SK-N-SH (cell line): ENCODE results near the gene NOL4L. TPM values are rescaled to one million over a fixed set of nuclear protein-coding genes. Genes with fewer than 3 reads are reported as not detected.
A peak's percentile ranks its signal among the peaks of the same experiment; 100 is the strongest.
"Not testable (repeated sequence)": the region's sequence is repeated elsewhere in the genome, so short reads cannot be mapped to it uniquely, and the experiment has no call there.

Experiments
- CTCF ChIA-PET: fragments of 300-600, 350-600 bp; formaldehyde crosslinking; extraction: SDS; loops from one replicate; lab custom pipeline; 2021; lab: Yijun Ruan, JAX
- POLR2A ChIA-PET: fragments of 350-600 bp; sonication (Branson Sonifier 250); formaldehyde crosslinking; extraction: SDS; loops from one replicate; lab custom pipeline; 2020; ENCODE audit warnings: antibody characterized with exemption, inconsistent platforms; lab: Yijun Ruan, JAX
- DNase-seq: peaks from one replicate; pipeline ENCODE4 v3.0.0; 2012
- H2AFZ ChIP-seq: fragments of 200-600 bp; sonication (generic); 2 replicates; pipeline ENCODE4 v1.8.1; 2016; ENCODE audit warnings: antibody characterized with exemption, mild to moderate bottlenecking, low read depth
- H3F3A ChIP-seq: fragments of 200-600 bp; sonication (generic); replicated peaks from 2 replicates; pipeline ENCODE3; 2016; ENCODE audit warnings: antibody characterized with exemption, mild to moderate bottlenecking; ENCODE audit not compliant: insufficient read depth
- H3K27ac ChIP-seq, 2 experiments: fragments of 200-500 bp in 1 of 2; fragments of 200-600 bp in 1 of 2; sonication (Bioruptor generic) in 1 of 2; sonication (generic), shearing (Covaris generic) in 1 of 2; 2 replicates each; pipeline versions ENCODE4 v1.5.1 to v1.6.1; 2014 to 2016; ENCODE audit warnings: low read depth in 2 of 2, inconsistent platforms in 1 of 2, low read length in 1 of 2, mild to moderate bottlenecking in 1 of 2, mixed read lengths in 1 of 2
- H3K27me3 ChIP-seq: fragments of 200-600 bp; sonication (generic), shearing (Covaris generic); 2 replicates; pipeline ENCODE4 v1.6.1; 2016; ENCODE audit warnings: mixed run types; ENCODE audit not compliant: insufficient read depth
- H3K36me3 ChIP-seq, 2 experiments: fragments of 200-500 bp in 1 of 2; fragments of 200-600 bp in 1 of 2; sonication (Bioruptor generic) in 1 of 2; sonication (generic) in 1 of 2; replicated peaks in 1 of 2; 2 replicates each; pipeline versions ENCODE3 to v1.5.1; 2014 to 2016; ENCODE audit warnings: low read length in 1 of 2, mild to moderate bottlenecking in 1 of 2; ENCODE audit not compliant: insufficient read depth in 2 of 2, control insufficient read depth in 1 of 2
- H3K4me1 ChIP-seq, 2 experiments: fragments of 200-500 bp in 1 of 2; fragments of 200-600 bp in 1 of 2; sonication (Bioruptor generic) in 1 of 2; sonication (generic), shearing (Covaris generic) in 1 of 2; 2 replicates each; pipeline versions ENCODE4 v1.5.1 to v1.6.1; 2014 to 2016; ENCODE audit warnings: low read depth in 1 of 2, low read length in 1 of 2, mixed run types in 1 of 2; ENCODE audit not compliant: insufficient read depth in 2 of 2, control insufficient read depth in 1 of 2
- H3K4me2 ChIP-seq: fragments of 200-600 bp; sonication (generic), shearing (Covaris generic); 2 replicates; pipeline ENCODE4 v1.6.1; 2017; ENCODE audit warnings: mixed run types
- H3K4me3 ChIP-seq, 2 experiments: fragments of 200-500 bp in 1 of 2; fragments of 200-600 bp in 1 of 2; sonication (Bioruptor generic) in 1 of 2; sonication (generic), shearing (Covaris generic) in 1 of 2; 2 replicates each; pipeline versions ENCODE4 v1.5.1 to v1.8.1; 2014 to 2016; ENCODE audit warnings: low read depth in 2 of 2, inconsistent platforms in 1 of 2, low read length in 1 of 2, mild to moderate bottlenecking in 1 of 2, mixed read lengths in 1 of 2, moderate library complexity in 1 of 2
- H3K79me2 ChIP-seq: fragments of 200-600 bp; sonication (generic); 2 replicates; pipeline ENCODE4 v1.8.1; 2017; ENCODE audit warnings: mild to moderate bottlenecking; ENCODE audit not compliant: insufficient read depth
- H3K9ac ChIP-seq: fragments of 200-600 bp; sonication (generic); 2 replicates; pipeline ENCODE4 v1.6.1; 2017; ENCODE audit warnings: mixed run types
- H3K9me2 ChIP-seq: fragments of 200-600 bp; sonication (generic); 2 replicates; pipeline ENCODE4 v1.6.1; 2017; ENCODE audit warnings: mixed run types
- H3K9me3 ChIP-seq: fragments of 200-600 bp; sonication (generic); 2 replicates; pipeline ENCODE4 v1.6.1; 2017; ENCODE audit warnings: mixed run types, mild to moderate bottlenecking, moderate library complexity
- H4K20me1 ChIP-seq: fragments of 200-600 bp; sonication (generic); 2 replicates; pipeline ENCODE4 v1.6.1; 2017; ENCODE audit warnings: mild to moderate bottlenecking, mixed run types; ENCODE audit not compliant: insufficient read depth
- CHD2 ChIP-seq: fragments of 150-350 bp; IDR thresholded peaks from 2 replicates; pipeline ENCODE4 v1.6.1; 2018; ENCODE audit warnings: low read length; ENCODE audit not compliant: partially characterized antibody
- ELF1 ChIP-seq: IDR thresholded peaks from 2 replicates; pipeline ENCODE4 v1.4.0; 2012
- EP300 ChIP-seq, 2 experiments: IDR thresholded peaks; 2 replicates each; pipeline versions ENCODE4 v1.4.0 to v1.6.1; 2012; ENCODE audit warnings: borderline replicate concordance in 1 of 2, low read depth in 1 of 2, low read length in 1 of 2
- GABPA ChIP-seq: IDR thresholded peaks from 2 replicates; pipeline ENCODE4 v1.4.0; 2012; ENCODE audit warnings: low read depth, mild to moderate bottlenecking
- GATA2 ChIP-seq: sonication (generic); formaldehyde crosslinking; IDR thresholded peaks from 2 replicates; pipeline ENCODE4 v1.5.0; 2020; ENCODE audit warnings: mild to moderate bottlenecking, missing genetic modification reagents
- NFIC ChIP-seq: IDR thresholded peaks from 2 replicates; pipeline ENCODE4 v1.4.0; 2012; ENCODE audit warnings: borderline replicate concordance
- POLR2AphosphoS5 ChIP-seq: IDR thresholded peaks from 2 replicates; pipeline ENCODE4 v1.6.1; 2012; ENCODE audit warnings: low read depth, low read length
- RCOR1 ChIP-seq: fragments of 150-350 bp; IDR thresholded peaks from 2 replicates; pipeline ENCODE4 v1.6.1; 2017; ENCODE audit warnings: antibody characterized with exemption, low read length
- RXRA ChIP-seq: IDR thresholded peaks from 2 replicates; pipeline ENCODE4 v1.4.0; 2012; ENCODE audit warnings: low read depth, mild to moderate bottlenecking, borderline replicate concordance
- SIN3A ChIP-seq: IDR thresholded peaks from 2 replicates; pipeline ENCODE4 v1.6.1; 2012; ENCODE audit warnings: low read depth, mild to moderate bottlenecking, low read length, moderate library complexity, borderline replicate concordance
- SMC3 ChIP-seq: IDR thresholded peaks from 2 replicates; pipeline ENCODE4 v1.6.1; 2012; ENCODE audit warnings: low read depth, low read length, improper control_type of control experiment
- TAF1 ChIP-seq: IDR thresholded peaks from 2 replicates; pipeline ENCODE4 v1.6.1; 2012; ENCODE audit warnings: low read depth, mild to moderate bottlenecking, low read length, moderate library complexity, borderline replicate concordance
- TEAD4 ChIP-seq: IDR thresholded peaks from 2 replicates; pipeline ENCODE4 v1.4.0; 2012; ENCODE audit warnings: mild to moderate bottlenecking, borderline replicate concordance; ENCODE audit not compliant: insufficient read depth
- YY1 ChIP-seq: IDR thresholded peaks from 2 replicates; pipeline ENCODE4 v1.4.0; 2012; ENCODE audit warnings: low read depth, mild to moderate bottlenecking
- WGBS: methylation state at CpG from one replicate; pipeline ENCODE4 v1.1.6; 2017; ENCODE audit warnings: low lambda C conversion rate; 5-methylcytosine and 5-hydroxymethylcytosine counted together
- polyA plus RNA-seq, 3 experiments: library from polyadenylated mRNA; depleted of rRNA; stranded (reverse); fragments of >200 nt; gene quantifications; 2 replicates each; pipeline ENCODE4 v1.2.3, GENCODE V29; 2012
- TF ChIP-seq, protein P1 (sequence below): IDR thresholded peaks from 2 replicates; pipeline ENCODE4 v1.4.0; 2012; ENCODE audit warnings: low read depth, borderline replicate concordance
- TF ChIP-seq, protein P2 (sequence below): fragments of 150-350 bp; IDR thresholded peaks from 2 replicates; pipeline ENCODE4 v1.6.1; 2016; ENCODE audit warnings: mild to moderate bottlenecking, low read depth, low read length
- TF ChIP-seq, protein P3 (sequence below): fragments of 200-600 bp; sonication (generic); IDR thresholded peaks from 2 replicates; pipeline ENCODE4 v1.6.1; 2017; ENCODE audit warnings: antibody characterized with exemption, mild to moderate bottlenecking, moderate library complexity

Gene NOL4L
- polyA plus RNA-seq, 1 of the 3 experiments (the other 2 are of a cell fraction) = 14.3 TPM

DNA sequence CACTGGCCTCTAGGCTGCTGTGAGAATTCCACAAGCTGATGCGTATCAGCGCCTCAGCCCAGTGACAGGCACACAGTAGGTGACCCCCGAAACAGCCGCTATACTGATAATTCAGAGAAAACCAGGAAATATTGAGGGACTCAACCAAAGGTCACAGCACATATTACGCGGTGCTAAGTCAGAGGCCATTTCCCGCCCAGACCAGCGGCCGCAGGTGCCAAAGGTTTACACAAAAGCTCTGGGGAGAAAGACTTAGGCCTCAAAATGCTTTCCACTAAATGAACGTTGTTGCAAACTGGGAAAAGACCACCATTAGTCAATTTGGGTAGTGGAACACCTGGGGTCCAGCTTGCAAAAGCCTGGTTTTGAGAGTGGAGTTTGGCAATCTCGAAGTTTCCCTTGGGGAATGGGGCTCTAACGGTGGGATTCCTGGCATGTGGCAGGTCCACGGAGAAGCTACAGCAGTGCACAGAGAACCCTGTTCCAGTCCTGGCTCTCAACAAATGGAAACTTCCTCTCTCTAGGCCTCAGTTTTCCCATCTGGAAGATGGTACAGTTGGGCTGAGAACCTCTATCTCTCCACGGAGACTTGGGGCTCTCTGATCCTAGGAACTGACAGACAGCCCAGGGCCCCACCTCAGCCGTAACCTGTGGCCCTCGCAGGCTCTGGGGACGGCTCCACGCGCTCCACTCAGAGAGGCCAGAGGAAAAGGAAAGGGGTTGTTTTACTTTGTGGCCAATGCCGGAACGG lies 4.7 kb downstream of the NOL4L start:
- CTCF ChIA-PET = interaction anchor here (1.2 to 5.0 kb wide), 4 partner anchors 39 to 72 kb away, joined by 4 to 29 read pairs (median 6); no protein-coding TSS in a partner anchor
- Histone ChIP-seq H2AFZ (no peak overlapping the region), H3K79me2 (no peaks in the 10 kb centered on the region), H3K36me3 (no peaks in the 10 kb centered on the region), H3K9me3 (no peaks in the 10 kb centered on the region), H4K20me1 (no peaks in the 10 kb centered on the region), H3K4me1 (peaks cover 0 to 25% of the 10 kb centered on the region in 2 experiments; a peak in 1 of 4 replicates), H3K9ac (no peak overlapping the region), H3K27ac (peak overlapping the region in 1 of 2 experiments; percentile 69; a peak in 2 of 4 replicates), H3K27me3 (no peaks in the 10 kb centered on the region; the same call in 1 of the 2 replicates), H3K4me2 (no peak overlapping the region), H3K9me2 (no peaks in the 10 kb centered on the region), H3K4me3 (no peak overlapping the region), H3F3A (peaks cover 8% of the 10 kb centered on the region)
- 88% methylated on average over 19 of the region's 21 CpGs for WGBS
- TF ChIP-seq ELF1 (no peak), RCOR1 (0 out of 2 replicates have a peak, but pooled peaks have one; percentile 24)
- POLR2A ChIA-PET = interaction anchor here (0.9 to 1.2 kb wide), 3 partner anchors 10 to 72 kb away, joined by 3 to 5 read pairs (median 5); no protein-coding TSS in a partner anchor
- DNase-seq = no peak

DNA sequence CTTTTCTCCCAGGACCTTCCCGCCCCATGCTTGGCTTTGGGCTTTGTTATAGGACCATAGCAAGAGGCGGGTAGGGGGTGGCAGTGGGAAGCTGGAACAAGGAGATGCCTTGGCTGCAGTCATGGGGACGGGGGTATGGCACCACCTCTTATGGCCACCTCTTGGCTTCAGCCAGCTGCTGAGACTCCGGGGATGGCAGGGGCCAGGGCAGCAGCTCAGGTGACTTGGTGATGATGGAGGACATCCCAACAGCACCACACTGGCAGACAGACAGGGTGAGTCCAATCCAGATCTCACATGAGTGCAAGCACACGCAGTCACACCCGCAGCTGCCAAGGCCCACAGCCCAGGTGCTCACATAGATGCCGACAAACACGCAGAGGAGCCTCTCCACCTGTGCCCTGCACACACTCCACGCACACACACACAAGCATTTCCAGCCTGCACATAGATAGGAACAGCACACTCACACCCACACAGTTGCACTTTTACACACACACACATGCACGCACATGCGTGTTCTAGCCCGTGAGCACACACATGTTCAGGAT lies 6.2 kb downstream of the NOL4L start:
- 94% methylated on average over 12 of the region's 12 CpGs for WGBS
- Histone ChIP-seq H3K36me3 (no peaks in the 10 kb centered on the region), H2AFZ (no peak overlapping the region), H3K9me3 (no peaks in the 10 kb centered on the region), H3F3A (peaks cover 8% of the 10 kb centered on the region), H3K9ac (no peak overlapping the region), H3K27ac (no peak overlapping the region), H3K4me1 (peaks cover 0 to 25% of the 10 kb centered on the region in 2 experiments; a peak in 1 of 4 replicates), H3K79me2 (no peaks in the 10 kb centered on the region), H4K20me1 (no peaks in the 10 kb centered on the region), H3K9me2 (no peaks in the 10 kb centered on the region), H3K27me3 (no peaks in the 10 kb centered on the region), H3K4me3 (no peak overlapping the region), H3K4me2 (no peak overlapping the region)
- DNase-seq = no peak
- ChIA-PET CTCF (interaction anchor here (1.0 to 5.0 kb wide), 2 partner anchors 32 to 57 kb away, joined by 3 to 29 read pairs; no protein-coding TSS in a partner anchor), POLR2A (no interaction called here)
- TF ChIP-seq, protein P1, sequence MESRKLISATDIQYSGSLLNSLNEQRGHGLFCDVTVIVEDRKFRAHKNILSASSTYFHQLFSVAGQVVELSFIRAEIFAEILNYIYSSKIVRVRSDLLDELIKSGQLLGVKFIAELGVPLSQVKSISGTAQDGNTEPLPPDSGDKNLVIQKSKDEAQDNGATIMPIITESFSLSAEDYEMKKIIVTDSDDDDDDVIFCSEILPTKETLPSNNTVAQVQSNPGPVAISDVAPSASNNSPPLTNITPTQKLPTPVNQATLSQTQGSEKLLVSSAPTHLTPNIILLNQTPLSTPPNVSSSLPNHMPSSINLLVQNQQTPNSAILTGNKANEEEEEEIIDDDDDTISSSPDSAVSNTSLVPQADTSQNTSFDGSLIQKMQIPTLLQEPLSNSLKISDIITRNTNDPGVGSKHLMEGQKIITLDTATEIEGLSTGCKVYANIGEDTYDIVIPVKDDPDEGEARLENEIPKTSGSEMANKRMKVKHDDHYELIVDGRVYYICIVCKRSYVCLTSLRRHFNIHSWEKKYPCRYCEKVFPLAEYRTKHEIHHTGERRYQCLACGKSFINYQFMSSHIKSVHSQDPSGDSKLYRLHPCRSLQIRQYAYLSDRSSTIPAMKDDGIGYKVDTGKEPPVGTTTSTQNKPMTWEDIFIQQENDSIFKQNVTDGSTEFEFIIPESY = no peak
- TF ChIP-seq GATA2 (no peak), GABPA (no peak), POLR2AphosphoS5 (no peak), TAF1 (no peak), TEAD4 (no peak), NFIC (no peak), SIN3A (no peak), SMC3 (no peak), RXRA (no peak), CHD2 (no peak), YY1 (no peak), EP300 (IDR thresholded peaks at IDR 0.05; ENCODE audit: borderline replicate concordance in 1 of 2, low read depth in 1 of 2, low read length in 1 of 2) (no peak), ELF1 (no peak)
- TF ChIP-seq, protein P2, sequence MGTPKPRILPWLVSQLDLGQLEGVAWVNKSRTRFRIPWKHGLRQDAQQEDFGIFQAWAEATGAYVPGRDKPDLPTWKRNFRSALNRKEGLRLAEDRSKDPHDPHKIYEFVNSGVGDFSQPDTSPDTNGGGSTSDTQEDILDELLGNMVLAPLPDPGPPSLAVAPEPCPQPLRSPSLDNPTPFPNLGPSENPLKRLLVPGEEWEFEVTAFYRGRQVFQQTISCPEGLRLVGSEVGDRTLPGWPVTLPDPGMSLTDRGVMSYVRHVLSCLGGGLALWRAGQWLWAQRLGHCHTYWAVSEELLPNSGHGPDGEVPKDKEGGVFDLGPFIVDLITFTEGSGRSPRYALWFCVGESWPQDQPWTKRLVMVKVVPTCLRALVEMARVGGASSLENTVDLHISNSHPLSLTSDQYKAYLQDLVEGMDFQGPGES = no peak
- TF ChIP-seq, protein P3, sequence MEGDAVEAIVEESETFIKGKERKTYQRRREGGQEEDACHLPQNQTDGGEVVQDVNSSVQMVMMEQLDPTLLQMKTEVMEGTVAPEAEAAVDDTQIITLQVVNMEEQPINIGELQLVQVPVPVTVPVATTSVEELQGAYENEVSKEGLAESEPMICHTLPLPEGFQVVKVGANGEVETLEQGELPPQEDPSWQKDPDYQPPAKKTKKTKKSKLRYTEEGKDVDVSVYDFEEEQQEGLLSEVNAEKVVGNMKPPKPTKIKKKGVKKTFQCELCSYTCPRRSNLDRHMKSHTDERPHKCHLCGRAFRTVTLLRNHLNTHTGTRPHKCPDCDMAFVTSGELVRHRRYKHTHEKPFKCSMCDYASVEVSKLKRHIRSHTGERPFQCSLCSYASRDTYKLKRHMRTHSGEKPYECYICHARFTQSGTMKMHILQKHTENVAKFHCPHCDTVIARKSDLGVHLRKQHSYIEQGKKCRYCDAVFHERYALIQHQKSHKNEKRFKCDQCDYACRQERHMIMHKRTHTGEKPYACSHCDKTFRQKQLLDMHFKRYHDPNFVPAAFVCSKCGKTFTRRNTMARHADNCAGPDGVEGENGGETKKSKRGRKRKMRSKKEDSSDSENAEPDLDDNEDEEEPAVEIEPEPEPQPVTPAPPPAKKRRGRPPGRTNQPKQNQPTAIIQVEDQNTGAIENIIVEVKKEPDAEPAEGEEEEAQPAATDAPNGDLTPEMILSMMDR = no peak

DNA sequence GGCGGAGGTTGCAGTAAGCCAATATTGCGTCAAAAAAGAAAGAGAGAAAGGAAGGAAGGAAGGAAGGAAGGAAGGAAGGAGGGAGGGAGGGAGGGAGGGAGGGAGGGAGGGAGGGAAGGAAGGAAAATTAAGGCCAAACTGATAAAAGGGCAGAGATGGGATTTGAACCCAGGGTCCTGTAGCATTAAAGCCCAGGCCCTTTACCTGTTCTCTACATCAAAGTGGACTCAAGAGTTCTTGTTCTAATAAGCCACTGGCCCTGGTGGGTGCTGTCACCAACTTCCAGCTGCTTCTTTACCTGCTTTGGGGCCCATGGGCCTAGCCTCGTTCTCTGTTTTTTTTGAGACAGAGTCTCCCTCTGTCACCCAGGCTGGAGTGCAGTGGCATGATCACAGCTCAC lies 7.1 kb downstream of the NOL4L start:
- H3F3A ChIP-seq, H2AFZ ChIP-seq, H3K36me3 ChIP-seq, DNase-seq, H3K9ac ChIP-seq, H3K4me2 ChIP-seq, H3K79me2 ChIP-seq, H3K4me3 ChIP-seq, H3K9me3 ChIP-seq, H3K9me2 ChIP-seq, POLR2A ChIA-PET, H3K27ac ChIP-seq, H3K27me3 ChIP-seq, H4K20me1 ChIP-seq: not testable (repeated sequence)
- H3K4me1 ChIP-seq = peaks cover 0 to 25% of the 10 kb centered on the region in 2 experiments; a peak in 1 of 4 replicates
- CTCF ChIA-PET = interaction anchor here (2.9 kb wide), 1 partner anchor 54 kb away, joined by 6 read pairs; no protein-coding TSS in a partner anchor
- WGBS = 71% methylated on average over 3 of the region's 3 CpGs
